Activated gamma-delta T cell treated with Interleukin-2 at 50 U/mL for 16 hours (primary cell): ENCODE results near the gene JRKL.

Experiments used
- DNase-seq: peaks from one replicate; pipeline ENCODE4 v3.0.0-alpha.2; 2020

The JRKL gene

DNA sequence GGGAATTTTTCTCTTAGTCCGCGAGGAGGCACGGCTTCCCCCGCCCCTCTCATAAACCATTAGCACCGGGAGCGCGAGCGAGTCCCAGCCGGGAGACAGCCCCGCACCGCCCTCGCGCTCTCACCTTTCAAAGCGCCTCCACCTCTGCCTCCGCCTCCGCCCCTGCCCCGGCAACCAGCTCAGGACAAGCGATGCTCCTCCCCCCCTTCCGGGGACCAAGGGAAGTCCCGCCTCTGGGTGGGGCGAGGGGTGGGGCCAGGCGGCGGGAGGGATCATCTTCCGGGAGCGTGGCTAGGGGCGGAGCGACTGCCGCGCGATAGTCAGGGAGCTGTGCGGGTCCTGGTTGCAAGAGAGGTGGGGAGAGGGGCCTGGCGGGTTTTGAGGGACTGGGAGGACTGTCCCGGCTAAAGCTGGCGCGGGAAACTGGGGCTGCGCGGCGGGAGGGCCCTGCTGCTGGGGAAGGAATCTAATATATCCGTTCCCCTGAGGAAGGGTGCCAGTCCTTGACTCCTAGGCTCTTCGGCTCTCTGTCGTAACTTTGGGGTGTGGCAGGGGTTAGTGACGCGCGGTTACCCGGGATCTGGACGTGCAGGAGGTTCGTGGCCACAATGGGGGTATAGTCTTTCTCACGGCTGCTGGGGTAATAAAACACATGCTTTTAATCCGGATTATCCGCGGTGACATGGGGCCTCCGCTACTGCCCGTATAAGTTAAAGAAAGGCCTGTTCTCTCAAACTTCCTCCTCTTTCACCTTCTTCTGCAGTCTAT is at the start of gene JRKL, which contains the start of gene CCDC82:
TSS of gene JRKL (plus strand) at position 294 of the 768 bp plus-strand sequence. CDS start 637 bp downstream, outside the sequence.
TSS of gene CCDC82 (minus strand) at position 193 of the 768 bp plus-strand sequence. CDS start 5,165 bp downstream, outside the sequence.
- peak; percentile 99 for DNase-seq

DNA sequence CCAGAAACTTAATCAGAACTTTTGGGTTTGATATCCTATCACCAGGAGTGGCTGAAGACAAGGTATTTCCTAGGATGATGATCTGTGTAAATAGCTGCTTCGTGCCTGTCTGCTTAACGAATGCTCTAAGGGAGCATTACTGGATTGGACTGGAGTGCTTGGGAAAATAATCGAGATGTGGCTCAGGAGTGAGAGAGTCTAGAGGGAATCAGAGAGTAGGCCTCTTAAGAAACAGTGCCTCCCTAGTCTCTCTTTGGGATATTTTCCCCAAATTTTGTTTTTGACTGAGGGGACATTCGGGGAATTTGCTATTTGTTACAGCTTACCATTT is 49.3 kb upstream of the JRKL start:
- no peak for DNase-seq

DNA sequence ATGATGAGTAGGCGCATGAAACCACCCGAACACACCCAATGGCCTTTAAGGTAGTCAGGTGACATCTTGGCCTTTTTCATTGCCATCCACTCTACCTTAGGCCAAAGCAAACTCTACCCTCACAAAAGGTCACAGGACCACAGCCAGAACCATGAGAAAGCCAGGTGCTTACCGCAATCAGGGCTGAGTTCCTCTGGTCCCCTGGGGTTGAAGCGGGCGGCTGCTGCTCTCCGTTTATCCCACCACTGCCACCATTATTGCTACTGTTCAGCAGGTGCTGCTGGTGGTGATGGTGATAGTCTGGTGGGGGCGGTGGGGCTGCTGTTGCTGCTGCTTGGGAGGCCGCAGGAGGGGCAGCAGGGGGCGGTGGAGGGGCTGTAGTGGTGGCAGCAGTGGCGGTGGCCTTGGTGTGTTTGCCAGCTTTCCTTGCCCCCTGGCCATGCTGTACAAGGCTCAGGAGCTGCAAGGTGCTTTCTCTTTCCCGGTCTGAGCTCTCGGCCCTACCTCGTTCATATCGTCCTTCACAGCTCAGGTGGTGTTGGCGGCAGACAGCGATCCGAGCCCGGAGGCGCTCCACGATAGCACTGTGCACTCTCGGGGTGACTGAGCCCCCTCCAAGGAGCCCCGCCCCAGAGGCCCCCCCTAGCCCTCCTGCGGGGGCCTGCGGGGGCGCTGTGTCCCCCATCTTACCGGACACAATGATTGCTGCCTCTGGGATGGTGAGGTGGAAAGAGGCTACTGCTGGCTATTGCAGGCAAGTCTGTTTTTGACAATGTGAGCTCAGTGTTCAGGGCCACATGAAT is 48.4 kb upstream of the JRKL start:
- peak; percentile 68 for DNase-seq

DNA sequence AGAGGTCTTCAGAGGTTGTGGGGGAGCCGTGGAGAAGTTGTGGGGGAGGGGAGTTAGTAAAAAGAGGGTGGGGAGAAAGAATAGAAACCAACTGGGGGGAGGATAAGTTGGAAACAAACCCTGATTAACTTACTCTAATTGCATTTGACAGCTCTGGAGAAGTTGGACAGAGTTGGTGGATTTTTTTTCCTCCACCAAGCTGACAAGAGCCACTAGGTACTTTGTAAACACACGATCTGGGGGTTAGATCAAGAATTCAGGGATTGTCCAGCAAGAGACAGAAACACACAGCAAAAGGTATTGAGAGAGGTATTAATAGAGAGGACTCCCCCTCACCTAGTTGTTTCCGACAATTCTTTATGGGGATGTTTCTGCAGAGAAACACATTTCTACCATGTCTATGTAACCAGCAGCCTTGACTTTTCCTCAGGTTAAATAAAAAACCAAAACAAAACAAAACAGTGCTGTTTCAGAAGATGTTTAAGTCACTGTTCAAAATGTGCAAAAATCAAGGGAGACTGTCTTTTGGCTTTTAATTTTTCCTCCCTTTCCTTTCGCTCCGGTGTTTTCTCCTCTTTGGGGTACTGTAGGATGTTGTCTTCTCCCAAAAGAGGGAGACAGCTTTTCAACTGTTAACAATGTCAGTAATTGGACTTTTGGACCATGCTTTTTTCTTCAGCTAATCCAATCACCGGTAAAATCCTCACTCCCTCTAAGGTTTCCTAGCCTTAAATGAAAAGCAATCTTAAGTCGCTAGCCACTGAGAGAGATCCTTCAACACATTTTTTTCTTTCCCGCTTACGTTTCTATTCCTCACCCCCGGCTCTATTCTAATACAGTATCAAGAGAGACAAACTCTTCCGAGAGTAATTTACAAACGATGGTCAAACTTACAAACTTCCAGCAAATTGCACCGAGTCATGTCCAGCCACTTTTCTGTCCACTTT is 47.5 kb upstream of the JRKL start:
- DNase-seq = no peak

DNA sequence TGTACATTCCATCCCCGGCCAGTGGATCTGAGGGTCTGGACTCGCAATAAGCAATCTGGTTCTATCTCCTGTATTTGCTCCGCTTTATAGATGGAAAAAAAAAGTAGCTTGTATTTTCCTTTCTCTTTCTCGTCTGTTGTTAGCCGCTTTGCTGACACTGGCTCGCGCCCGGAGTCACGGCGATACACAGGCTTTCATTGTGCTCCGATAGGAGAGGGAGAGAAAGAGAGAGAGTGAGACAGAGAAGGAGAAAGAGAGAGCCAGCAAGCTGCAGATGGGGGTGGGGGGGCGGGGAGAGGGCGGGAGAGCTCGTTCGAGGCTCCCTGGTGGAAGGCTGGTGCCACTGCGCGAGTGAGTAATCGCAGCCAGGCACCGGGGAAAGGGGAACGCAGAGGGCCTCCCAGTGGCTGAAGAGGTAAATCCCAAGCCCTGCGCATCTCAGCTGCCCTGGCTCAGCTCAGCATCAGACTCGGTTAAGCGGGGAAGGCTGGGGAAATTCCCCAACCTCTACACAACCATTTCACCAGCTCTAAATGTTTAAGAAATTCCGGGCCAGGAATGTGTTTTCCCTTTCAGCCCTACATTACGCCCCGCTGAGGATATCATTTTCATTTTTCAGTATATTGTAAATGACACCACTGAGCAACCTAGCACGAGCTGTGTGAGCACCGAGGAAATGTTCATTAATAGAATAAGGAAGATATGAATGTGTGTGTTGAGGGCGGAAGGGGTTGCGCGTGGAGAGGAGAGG is 46.7 kb upstream of the JRKL start, which contains the start of gene MAML2:
TSS of gene MAML2 (minus strand) at position 235 of the 751 bp plus-strand sequence. CDS start 1,300 bp downstream, outside the sequence.
- DNase-seq = peak; percentile 87

DNA sequence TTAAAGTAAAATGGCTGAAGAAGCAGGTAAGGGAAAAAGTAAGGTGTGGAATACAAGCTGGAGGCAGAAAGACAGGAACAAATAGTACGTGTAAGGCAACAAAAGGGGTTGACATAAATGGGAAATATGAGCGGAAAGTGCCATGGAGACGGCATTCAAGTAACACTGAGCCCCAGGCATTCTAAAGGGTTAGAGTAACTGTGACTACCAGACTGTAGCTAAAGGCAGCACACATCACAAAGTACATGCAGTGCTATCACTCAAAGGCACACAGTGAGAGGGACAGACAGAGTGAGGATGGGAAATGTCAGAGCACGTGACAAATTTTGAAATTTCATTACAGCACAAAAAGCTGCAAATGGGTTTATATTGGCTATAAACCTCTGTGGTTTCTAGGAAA is 33.0 kb upstream of the JRKL start:
- no peak for DNase-seq

DNA sequence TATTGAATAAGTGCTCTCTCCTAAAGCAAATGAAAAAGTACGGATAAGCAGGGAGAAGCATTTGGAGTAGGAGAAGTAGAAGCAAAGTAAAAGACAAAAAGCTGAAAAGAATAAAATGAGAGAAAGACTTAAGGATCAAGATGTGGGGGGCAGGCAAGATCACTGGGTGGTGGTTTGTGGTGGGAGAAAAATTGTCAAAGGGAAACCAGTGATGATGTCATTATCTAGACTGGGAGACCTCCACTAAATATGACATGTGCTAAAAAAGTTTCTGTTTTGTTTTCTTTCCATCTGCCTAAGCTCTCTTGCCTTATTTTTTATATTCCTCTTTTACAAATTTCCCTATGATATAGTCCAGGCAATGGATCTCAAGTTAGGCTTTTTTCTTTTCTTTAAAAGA is 32.0 kb upstream of the JRKL start:
- no peak for DNase-seq

DNA sequence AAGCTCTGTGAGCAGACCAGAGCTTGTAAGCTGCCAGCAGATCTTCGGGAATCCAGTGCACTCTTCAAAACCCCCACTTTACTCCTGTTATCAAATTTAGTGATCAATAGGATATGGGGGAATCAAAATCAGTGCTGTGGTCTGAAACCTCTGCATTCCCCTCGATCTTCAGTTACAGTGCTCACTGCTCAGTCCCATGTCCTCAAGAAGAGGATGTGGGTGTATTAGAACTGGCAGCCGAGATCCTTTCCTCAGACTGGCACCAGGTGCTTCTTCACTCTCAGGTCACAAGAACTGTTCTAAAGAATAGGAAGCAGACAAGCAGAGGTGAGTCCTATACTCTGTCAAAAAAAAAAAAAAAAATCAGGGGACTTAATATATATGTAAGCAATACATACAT is 31.5 kb upstream of the JRKL start:
- no peak for DNase-seq

DNA sequence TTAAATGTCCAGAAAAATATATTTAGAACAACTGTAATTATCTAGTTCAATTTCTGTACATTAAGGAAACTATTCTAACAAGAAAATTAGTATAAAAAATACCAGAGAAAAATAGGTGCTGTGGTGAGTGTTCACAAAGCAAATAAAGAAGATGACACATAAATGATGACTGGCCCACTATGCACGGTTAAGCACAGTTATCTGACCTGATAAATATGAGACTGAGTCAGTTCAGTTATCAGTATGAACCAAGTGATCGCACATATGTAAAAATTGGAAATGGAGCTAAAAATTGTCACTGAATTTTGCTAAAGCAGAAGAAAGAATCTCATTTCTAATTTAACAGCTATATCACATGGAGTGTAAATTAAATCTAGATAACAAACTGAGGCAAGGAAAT is 28.0 kb upstream of the JRKL start:
- no peak for DNase-seq

DNA sequence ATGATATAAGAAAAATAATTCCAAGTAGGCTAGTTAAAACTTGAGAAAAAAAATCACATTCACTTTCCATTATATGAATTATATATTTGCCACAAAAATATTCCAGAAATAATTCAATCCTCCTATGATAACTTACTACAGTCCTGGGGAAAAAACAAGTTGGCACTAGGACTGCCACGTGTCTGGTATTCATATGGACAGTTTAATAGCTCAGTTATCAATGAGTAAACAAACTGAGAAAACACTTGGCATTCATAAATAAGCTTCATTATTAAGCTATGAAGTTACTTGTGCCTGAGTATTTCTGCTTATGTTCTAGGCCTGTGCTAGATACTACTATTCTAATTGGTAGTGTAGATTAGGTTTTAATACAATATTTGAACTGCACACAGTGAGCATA is 24.3 kb upstream of the JRKL start:
- DNase-seq = no peak

DNA sequence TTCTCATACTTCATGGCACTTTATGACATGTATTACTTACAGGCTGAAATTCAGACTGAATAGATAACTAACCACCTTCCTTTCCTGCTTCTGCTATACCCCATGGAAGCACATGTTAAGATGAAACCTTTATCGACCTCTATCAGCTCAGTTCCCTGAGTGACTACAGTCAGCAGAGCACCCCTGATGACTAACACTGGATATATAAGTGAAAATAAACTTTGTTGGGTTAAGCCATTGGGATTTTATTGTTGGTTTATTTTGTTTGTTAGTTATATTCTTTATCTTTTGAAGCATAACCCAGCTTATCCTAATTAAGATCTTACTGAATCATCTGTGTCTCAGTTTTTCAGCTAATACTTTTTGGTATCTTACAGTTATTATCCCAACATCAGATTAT is 23.8 kb upstream of the JRKL start:
- DNase-seq = no peak

DNA sequence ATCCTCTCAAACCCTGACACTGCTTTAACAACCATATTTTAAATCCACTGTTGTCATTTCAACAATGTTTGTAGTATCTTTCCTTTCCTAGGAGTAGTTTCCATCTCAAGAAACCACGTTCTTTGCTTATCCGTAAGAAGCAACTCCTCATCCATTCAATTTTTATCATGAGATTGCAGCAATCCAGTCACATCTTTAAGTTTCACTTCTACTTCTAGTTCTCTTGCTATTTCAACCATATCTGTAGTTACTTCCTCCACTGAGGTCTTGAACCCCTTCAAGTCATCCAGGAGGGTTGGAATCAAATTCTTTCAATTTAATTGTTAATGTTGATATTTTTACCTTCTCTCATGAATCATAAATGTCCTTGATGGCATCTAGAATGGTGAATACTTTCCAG is 22.5 kb upstream of the JRKL start:
- no peak for DNase-seq

DNA sequence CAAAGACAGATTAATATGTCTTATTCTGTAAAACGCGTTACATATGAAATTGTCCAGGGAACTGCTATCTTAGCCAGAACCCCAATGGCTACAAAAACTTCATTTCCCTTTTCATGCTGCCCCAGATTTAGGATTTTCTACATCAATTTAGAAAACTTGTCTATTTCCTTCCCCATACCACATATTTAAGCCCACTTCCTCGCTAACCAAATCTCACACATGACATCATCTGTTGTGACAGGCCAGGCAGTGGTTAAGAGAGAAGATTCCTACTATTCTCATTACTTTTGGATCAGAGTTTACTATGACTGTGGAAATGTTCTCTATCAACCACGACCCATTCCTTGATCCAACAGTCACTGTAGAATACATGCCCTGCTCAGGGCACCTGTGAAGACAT is 16.0 kb upstream of the JRKL start:
- no peak for DNase-seq

DNA sequence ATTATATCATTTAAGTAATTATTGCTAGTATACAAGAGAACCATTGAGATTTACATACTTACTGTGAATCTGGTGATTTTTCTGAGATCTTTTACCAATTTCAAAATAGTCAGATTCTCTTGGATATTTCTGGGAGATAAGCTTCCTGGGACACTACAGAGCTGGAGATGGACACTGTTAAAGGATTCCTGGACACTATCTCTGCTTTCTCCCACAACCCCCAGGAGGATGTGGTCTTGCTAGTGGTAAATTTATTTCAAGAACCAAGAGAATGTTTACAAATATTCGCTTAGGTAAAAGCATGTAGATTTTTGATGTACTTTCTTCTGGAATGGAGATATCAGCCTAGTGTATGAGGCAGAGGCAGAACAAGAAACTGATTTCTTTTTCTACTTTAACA is 13.0 kb upstream of the JRKL start:
- DNase-seq = no peak

DNA sequence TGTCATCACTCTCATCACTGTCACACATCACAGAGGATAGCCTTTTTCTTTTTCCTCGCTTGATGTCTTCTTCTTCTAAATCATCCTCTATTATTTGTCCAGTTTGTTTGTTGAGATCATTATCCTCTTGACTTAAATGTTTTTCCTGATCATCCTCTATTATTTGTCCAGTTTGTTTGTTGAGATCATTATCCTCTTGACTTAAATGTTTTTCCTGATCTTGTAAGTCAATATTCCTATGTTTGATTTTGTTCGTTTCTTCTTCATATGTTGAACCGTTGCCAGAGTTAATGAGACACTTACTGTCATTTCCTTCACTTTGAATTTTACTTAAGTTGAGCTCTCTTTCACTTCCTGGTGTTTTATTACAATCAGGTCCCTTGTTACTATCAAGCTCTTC is 5.7 kb upstream of the JRKL start:
- DNase-seq = no peak

DNA sequence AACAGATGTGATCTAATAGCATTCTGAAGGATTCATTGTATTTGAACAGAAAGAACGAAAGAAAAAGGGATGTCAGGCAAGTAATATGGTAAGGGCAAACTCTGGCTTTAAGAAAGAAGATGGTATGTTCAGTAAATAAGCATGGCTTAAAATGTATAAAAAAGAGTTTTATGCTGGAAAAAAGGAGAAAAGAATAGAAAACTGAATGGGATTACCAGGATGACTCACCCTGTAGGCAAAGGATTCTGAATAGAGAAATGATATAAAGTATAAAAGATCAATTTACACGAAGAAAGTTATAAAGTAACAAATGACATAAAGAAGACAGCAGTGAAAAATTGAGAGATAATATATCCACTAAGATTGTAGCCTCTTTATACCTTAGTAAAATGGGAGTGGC is 4.6 kb upstream of the JRKL start:
- DNase-seq = no peak

DNA sequence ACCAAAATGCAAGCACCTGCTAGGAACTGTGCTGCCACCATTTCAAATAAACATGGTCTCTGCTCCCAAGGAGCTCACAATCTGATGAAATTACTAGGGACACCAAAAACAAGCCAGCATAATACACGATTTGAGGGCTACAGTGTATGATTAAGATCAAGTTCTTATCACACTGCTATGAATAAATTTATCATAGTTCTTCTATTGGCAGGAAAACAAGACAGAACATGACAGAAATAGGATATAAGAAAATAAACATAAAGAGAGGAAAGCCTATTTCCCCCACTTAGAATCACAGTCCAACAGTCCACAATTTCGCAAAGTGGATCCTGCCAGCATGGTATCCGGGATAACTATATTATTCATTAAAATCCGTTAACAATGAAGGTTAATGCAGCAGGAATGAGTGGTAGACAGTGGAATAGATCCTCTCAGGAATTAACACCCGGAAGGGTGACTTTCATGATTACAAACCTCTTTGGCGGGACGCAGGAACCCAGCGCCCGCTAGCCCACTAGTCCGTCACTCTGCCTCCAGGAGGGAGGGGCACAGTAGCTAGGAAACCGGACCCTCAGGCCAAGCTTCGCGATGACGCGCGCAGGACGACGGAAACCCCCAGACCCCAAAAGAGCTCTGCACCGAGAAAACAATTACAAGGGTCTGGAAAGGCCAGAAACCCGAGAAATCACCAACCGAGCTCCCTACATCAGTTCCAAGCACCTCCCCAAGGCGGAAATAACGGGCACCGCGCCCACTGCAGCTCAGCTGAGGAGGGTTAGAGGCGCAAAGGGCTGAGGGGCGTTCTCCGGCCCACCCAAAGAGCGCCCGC is 708 bp upstream of the JRKL start:
- DNase-seq = no peak

DNA sequence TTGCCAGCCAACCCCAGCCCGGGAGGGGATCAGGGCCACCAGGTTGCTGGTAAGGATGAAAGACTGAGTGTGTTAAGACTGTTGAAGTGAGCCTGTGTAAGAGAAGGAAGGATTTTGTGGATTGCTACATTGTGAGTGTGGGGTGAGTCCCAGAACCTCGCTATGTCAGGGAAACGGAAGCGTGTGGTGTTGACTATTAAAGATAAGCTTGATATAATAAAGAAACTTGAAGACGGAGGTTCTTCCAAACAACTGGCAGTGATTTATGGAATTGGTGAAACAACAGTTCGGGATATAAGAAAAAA is 627 bp downstream of the JRKL start:
- DNase-seq = no peak

DNA sequence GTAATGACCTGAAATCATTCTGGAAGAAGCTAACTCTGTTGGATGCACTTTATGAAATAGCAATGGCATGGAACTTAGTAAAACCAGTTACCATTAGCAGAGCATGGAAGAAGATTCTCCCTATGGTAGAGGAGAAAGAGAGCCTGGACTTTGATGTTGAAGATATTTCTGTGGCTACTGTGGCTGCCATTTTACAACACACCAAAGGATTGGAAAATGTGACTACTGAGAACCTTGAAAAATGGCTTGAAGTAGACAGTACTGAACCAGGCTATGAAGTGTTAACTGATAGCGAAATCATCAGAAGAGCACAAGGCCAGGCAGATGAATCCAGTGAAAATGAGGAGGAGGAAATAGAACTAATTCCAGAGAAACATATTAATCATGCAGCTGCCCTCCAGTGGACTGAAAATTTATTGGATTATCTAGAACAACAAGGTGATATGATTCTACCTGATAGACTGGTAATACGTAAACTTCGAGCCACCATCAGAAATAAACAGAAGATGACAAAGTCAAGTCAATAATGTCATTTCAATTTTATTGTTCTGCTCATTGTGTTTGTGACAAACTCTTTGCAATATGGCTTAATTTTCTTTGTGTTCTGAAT is 2.0 kb downstream of the JRKL start:
- DNase-seq = no peak

DNA sequence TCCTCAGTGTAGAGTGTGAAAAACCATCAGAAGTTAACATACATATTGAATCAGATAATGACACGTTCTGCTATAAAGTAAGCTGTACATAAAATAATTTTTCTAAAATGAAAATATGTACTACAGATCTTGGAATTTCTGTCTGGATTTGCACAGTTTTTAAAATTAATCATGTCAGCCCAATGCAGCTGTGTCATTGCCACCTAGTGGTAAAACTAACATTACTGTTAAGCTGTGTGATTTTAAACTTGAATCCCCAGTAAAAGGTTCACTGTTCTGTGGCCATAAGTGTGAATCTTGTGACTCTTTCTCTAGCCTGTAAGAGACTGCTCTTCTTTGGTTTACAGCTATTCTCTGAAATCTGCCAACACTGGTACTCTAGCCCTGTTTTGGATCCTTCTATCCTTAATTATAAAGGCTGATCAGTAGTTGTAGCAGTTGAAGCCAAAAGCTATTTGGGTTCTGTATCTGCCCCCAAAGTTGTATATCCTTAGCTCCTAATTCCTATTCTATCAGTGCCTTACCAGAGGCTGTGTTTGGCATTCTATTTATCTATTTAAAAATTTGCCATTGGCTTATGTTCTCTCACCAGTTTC is 4.0 kb downstream of the JRKL start:
- no peak for DNase-seq

DNA sequence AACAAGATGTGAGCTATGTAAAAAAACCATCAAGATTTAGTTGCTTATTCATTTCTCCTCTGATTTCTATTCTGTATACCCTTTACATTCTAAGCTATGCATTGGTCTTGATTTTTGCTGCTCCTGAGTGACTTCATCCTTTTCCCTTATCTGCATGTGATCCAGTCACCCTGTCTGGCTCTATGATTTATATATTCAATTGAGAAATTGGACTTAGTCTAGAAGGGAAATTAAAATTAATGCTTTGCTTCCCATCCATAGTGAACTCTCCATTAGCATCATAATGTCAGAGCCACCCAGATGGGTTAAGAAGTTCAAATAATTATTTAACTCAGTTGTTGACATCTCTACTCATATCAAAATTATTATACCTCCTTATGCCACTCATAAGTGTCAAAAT is 5.0 kb downstream of the JRKL start:
- DNase-seq = no peak
